HUES6 (cell line): Measurements from ENCODE around the gene PKNOX2.

Source experiments
- H3K27ac ChIP-seq: 2 replicates; pipeline ENCODE4 v1.7.0; 2013; ENCODE audit warnings: low read depth, mild to moderate bottlenecking, low read length, inconsistent platforms
- H3K27me3 ChIP-seq: 2 replicates; pipeline ENCODE4 v1.6.1; 2013; ENCODE audit warnings: low read length; ENCODE audit not compliant: control insufficient read depth, insufficient read depth
- H3K36me3 ChIP-seq: 2 replicates; pipeline ENCODE4 v1.6.1; 2013; ENCODE audit warnings: low read length; ENCODE audit not compliant: control insufficient read depth, insufficient read depth
- H3K4me1 ChIP-seq: 2 replicates; pipeline ENCODE4 v1.6.1; 2013; ENCODE audit warnings: low read length; ENCODE audit not compliant: control insufficient read depth, insufficient read depth
- H3K4me3 ChIP-seq: 2 replicates; pipeline ENCODE4 v1.5.1; 2013; ENCODE audit warnings: low read depth, low read length
- H3K9ac ChIP-seq: one replicate; pipeline ENCODE4 v1.6.1; 2013; ENCODE audit warnings: mild to moderate bottlenecking, low read length
- H3K9me3 ChIP-seq: 2 replicates; pipeline ENCODE4 v1.6.1; 2013; ENCODE audit warnings: low read depth, low read length; ENCODE audit not compliant: control insufficient read depth, insufficient read depth

PKNOX2 gene

DNA sequence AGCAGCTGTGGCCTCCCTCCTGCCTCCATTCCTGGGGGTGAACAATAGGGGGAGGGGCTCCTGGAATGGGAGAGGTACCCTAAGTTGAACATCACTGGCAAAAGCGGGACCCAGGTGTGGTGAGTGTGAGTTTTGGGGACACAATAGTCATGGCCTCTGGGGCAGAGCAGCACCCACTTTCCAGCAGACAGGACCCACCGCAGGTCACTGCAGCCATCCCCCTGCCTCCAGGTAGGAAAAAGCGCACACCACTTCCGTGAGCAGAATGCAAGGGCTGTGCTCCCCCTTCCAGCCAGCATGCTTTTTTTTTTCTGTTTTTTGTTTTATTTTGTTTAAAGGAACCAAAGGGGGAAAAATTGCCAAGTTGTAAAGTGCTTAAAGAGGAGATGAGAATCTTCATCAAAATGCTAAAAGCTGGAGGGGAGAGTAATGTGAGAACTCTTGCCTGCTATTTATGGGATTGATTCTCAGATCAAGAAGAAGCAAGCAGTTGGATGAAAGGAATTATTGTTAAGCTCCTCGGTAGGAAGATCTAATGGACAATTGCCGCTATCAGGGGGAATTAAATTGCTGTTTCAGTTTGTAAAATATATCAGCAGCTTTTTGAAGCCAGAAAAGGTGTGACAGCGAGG lies 178.7 kb downstream of the PKNOX2 start:
- Histone ChIP-seq H3K9me3 (no peaks in the 10 kb centered on the region), H3K4me3 (no peak overlapping the region), H3K36me3 (no peaks in the 10 kb centered on the region), H3K27me3 (peaks cover 33% of the 10 kb centered on the region), H3K27ac (no peak overlapping the region), H3K9ac (no peak overlapping the region), H3K4me1 (peaks cover 49% of the 10 kb centered on the region)

DNA sequence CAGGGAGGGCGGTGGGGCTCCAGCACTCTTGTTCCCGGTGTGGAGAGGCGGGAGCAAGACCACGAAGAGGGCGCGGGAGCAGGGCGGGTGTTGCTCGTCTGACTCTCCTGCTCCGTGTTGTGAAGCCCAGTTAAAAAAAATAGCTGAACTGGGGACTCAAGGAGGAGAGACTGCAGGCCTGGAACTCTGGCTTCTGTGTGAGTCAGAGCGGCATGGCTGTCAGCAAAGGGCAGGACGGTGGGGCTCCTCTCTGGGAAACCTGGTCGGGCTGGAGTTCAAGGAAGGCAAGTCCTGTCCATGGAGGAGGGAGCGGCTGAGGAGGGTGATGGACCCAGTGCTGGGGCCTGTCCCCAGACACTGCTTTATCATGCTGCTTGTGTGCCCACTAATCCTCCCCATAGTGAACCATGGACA lies 179.2 kb downstream of the PKNOX2 start:
- Histone ChIP-seq H3K27ac (no peak overlapping the region), H3K9me3 (no peaks in the 10 kb centered on the region), H3K36me3 (no peaks in the 10 kb centered on the region), H3K9ac (no peak overlapping the region), H3K4me3 (no peak overlapping the region), H3K27me3 (peaks cover 29% of the 10 kb centered on the region), H3K4me1 (peaks cover 49% of the 10 kb centered on the region)

DNA sequence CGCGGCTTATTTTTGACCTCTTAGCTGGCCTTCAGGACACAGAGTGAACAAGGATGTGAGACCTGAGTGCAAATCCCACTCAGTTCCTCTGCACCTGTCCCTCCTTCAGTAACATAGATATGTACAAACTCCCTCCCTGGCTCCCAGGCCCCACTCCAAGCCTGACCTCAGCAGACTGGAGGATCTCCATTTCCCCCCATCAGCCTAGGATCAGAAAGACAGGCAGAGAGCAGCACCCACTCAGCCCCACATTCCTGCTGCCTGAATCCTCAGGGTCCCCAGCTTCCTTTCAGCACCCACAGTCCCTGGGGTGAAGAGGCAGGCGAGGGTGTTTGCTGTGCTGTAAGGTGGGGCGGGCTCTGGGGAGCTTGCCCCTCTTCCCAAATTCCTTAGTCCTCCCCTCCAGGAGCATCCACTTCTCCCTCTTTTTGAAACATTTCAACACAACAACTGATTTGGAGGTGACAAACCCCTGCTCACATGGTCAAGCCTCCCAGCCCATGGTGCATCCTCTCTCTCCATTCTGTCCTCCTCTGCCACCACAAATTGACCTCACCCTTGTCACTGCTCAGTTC lies 180.4 kb downstream of the PKNOX2 start:
- no peaks in the 10 kb centered on the region for H3K9me3 ChIP-seq
- H3K27ac ChIP-seq = no peak overlapping the region
- peaks cover 31% of the 10 kb centered on the region for H3K27me3 ChIP-seq
- peaks cover 52% of the 10 kb centered on the region for H3K4me1 ChIP-seq
- H3K4me3 ChIP-seq = no peak overlapping the region
- no peaks in the 10 kb centered on the region for H3K36me3 ChIP-seq
- H3K9ac ChIP-seq = no peak overlapping the region

DNA sequence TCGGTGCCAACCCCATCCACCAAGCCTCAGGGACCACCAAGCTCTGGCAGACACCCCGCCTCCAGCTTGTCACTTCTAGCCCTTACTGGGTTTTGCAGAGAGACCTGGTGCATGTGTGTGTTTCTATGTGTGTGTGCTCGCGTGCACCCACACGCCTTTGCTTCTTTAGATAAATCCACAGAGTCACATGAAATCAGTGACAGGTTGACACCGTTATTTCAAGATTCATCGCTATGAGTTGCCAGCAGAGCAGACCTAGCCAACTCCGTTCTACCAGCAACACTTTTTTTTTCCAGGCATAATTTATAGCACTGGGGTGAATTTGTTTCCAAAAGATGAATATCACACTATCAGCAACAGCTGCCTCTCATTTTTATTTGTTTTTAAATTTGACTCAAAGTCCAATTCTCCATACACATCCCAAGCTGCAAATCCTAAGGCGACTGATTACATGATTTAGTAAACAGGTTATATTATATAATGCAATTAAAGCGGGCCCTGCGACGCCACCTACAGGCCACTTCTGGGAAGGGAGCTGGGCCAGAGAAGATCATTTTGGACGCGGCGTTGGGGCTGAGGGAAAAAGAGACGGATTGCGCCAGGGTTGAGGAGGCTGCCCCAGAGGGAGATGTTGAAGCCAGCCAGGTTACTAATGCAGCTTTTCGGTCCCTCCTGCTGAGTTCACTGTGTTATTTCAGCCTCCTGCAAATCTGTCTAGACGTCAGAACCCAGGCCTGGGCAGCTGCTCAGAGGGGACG lies 181.0 kb downstream of the PKNOX2 start:
- Histone ChIP-seq H3K27me3 (peaks cover 31% of the 10 kb centered on the region), H3K4me3 (no peak overlapping the region), H3K36me3 (no peaks in the 10 kb centered on the region), H3K9me3 (no peaks in the 10 kb centered on the region), H3K9ac (no peak overlapping the region), H3K4me1 (peaks cover 59% of the 10 kb centered on the region), H3K27ac (no peak overlapping the region)

DNA sequence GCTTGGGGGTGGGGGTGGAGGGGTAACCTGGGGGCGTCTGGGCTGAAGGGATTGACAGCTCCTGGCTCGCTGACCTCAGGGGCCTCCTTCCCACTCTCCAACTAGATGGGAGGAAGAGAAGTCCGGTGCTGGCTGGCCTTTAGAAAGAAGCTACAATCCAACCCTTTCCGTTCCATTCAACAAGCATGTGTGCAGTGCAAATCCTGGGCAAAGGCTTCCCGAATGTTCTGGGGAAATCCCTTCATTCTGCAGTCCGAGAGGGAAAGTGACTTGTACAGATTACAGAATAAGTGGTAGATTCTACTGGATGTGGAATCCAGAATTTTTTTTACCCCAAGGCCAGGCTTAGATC lies 181.6 kb downstream of the PKNOX2 start:
- Histone ChIP-seq H3K9me3 (no peaks in the 10 kb centered on the region), H3K27ac (no peak overlapping the region), H3K4me3 (no peak overlapping the region), H3K9ac (no peak overlapping the region), H3K27me3 (peaks cover 31% of the 10 kb centered on the region), H3K36me3 (no peaks in the 10 kb centered on the region), H3K4me1 (peaks cover 64% of the 10 kb centered on the region)

DNA sequence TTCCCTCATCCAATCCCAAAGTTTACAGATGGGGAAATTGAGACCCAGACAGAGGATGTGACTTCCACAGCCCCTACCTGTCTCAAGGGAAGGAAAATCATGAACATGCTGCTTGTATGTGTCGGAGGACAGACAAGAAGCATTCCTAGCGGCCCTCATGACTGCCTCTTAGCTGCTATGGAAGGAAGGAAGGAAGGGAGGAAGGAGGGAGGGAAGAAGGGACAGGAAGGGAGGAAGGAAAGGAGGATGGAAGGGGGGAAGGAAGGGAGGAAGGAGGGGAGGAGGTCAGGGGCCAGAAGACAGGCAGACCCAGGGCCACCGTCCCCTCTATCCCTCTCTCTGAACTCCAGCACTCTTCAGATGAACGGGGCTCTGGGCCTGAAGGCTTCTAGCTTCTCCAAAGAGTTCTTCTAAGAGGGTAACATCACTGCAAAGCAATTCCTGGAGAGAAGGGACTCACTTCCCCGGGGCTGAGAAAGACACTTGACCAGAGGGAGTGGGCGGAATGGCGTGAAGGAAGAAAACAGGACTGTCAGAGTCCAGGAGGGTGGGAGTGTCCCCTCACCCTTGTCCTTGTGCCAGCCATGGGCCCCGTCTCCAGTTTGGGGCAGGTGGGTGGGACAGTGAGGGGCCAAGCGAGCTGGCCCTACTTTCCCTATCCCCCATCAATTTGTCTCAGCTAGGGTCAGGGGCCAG lies 182.2 kb downstream of the PKNOX2 start:
- H3K4me3 ChIP-seq = no peak overlapping the region
- no peak overlapping the region for H3K9ac ChIP-seq
- peaks cover 67% of the 10 kb centered on the region for H3K4me1 ChIP-seq
- no peaks in the 10 kb centered on the region for H3K9me3 ChIP-seq
- no peak overlapping the region for H3K27ac ChIP-seq
- peaks cover 34% of the 10 kb centered on the region for H3K27me3 ChIP-seq
- H3K36me3 ChIP-seq = no peaks in the 10 kb centered on the region

DNA sequence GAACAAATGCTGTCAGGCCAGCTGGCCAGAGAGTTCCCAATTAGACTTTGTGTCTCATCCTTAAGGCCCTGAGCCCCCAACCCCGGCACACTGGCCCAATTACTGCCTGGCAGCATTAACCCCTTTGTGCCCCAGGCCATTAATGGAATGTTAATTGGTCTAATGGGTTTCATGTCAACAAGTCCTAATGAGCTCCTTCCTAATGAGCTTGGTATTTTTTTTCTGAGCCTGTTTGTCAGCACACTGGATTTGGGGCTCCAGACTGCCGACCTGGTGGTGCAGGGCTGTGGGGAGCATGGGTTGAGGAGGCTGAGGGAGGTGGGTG lies 182.7 kb downstream of the PKNOX2 start:
- Histone ChIP-seq H3K27me3 (peaks cover 34% of the 10 kb centered on the region), H3K4me3 (no peak overlapping the region), H3K9ac (no peak overlapping the region), H3K9me3 (no peaks in the 10 kb centered on the region), H3K27ac (no peak overlapping the region), H3K36me3 (no peaks in the 10 kb centered on the region), H3K4me1 (peaks cover 64% of the 10 kb centered on the region)

DNA sequence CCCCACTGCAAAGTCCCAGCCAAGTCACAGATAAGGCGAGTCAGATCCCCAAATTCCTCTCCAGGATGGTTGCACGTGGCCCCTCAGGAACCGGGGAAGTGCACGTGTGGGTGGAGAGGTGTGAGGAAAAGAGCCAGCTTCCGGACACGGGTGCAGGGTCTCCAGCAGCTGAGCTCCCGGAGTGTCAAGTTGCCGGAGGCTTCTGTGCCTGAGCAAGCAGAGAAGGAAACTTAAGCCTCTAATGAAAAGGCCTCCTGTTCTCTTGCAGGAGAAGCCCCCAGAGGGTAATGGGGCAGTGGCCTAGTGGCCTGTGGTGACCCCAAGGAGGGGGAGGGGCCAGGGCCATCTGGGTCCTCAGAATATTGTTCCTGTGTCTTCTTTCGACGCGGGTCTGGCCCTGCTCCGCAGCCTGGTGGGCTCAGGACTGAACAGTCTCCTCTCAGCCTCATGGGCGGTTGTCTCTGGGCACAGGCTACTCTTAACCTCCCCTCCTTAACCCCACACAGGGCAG lies 183.6 kb downstream of the PKNOX2 start:
- H3K9ac ChIP-seq = peak overlapping the region; percentile 9

DNA sequence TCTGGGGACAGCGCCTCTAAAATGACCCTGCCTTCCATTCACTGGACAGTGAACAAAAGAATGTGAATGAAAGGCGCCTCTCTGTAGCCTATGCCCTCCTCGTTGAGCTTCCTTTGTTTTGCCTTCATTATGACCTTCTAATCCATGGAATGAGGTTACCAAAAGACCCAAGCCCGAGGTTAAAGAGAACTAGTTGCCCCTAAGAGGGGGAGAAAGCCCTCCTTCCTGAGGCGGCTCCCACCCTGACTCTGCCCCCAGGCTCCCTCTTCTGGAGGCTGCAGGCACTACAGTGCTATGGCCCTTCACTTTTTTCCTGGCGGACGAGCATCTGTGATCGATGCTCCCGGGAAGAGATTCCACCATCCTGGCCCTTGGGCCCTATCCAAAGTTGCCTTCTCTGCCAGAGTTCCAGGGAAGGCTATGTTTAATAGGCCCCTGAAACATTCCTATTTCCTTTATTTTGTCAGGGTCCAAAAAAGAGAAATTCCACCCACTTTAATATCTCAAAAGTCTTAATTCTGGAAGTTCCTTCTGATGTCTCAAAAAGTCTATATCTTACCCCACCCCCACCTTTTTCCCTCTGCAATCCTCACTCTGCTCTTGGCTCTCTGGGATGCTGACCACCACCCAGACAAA lies 184.2 kb downstream of the PKNOX2 start:
- H3K27me3 ChIP-seq = peaks cover 38% of the 10 kb centered on the region
- no peak overlapping the region for H3K27ac ChIP-seq
- no peak overlapping the region for H3K4me3 ChIP-seq
- H3K9ac ChIP-seq = peak overlapping the region; percentile 9
- H3K9me3 ChIP-seq = no peaks in the 10 kb centered on the region
- H3K36me3 ChIP-seq = no peaks in the 10 kb centered on the region
- H3K4me1 ChIP-seq = peaks cover 50% of the 10 kb centered on the region

More for the DNA sequence above, 183.6 kb downstream of the PKNOX2 start:
- Histone ChIP-seq H3K36me3 (no peaks in the 10 kb centered on the region), H3K27ac (no peak overlapping the region), H3K4me3 (no peak overlapping the region), H3K27me3 (peaks cover 38% of the 10 kb centered on the region), H3K9me3 (no peaks in the 10 kb centered on the region), H3K4me1 (peaks cover 55% of the 10 kb centered on the region)

DNA sequence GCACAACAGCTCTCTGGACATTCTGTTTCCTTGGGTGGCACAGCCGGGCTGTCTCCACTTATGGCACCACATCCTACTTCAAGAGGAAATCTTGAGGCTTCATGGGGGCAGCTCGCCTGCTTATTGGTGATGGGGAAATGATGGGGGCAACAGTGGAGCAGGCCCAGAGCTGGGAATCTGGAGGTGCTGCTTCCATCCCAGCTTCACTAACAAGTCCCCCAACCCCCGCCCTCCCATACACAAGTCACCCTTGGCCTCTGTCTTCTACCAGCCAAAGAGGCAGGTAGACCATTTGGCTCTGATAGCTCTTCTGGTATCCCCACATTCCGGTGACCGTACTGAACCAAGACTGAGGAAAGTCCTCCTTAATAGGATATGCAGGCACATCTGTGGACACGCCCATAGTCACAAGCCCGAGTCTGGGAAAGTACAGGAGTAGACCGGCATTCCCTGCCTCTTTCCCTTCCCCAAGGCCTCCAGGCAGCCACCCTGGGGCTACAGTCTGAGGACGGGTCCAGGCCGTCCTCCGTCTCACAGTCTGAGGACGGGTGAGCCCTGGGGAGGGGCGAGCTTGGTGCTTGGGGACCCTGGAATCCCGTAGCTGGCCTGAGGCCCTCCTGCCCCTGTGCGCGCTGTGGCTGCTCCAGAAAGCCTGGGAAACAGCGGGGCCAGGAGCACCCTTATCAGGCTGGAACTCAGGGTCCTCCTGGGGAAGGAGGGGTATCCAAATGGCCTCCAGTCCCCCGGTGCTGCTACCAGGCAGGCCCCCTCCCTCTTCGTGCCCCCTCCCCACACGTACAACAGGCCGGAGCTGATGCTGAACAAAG lies 185.9 kb downstream of the PKNOX2 start:
- Histone ChIP-seq H3K4me3 (peak overlapping the region; percentile 32; the same call in 1 of the 2 replicates), H3K36me3 (no peaks in the 10 kb centered on the region), H3K27me3 (peaks cover 29% of the 10 kb centered on the region), H3K4me1 (peaks cover 50% of the 10 kb centered on the region), H3K9me3 (no peaks in the 10 kb centered on the region), H3K9ac (no peak overlapping the region), H3K27ac (no peak overlapping the region)
